GM21786 (cell line): Measurements from ENCODE around the gene PCSK6.
"Not testable (repeated sequence)": the region's sequence is repeated elsewhere in the genome, so short reads cannot be mapped to it uniquely, and the experiment has no call there.

Source experiments
- ATAC-seq: cut with Tn5 transposase; IDR thresholded peaks from one replicate; pipeline ENCODE4 v1.9.1; 2021; ENCODE audit not compliant: unreplicated experiment

PCSK6 gene

GRCh38 chr15:101463696-101464095, 25.8 kb downstream of the PCSK6 start:
- ATAC-seq = not testable (repeated sequence)

DNA sequence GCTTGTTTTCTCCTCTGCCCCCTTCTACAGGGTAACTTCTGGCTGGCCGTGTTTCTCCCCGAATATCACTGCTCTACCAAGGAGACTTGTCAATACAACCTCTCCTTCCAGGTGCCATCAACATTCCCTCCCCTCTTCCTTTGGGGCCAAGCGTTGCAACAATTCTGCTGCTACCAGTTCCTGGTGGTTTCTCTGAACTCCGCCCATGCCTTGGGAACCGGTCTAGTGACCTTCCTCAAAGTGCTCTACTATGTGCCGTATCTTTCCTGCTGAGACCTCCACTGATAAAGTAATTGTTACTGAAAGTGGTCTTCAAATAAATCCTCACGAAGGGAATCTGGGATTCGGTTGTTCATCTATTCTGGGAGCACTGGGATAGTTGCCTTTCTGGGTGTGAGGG, 26.2 kb downstream of the PCSK6 start:
- no peak for ATAC-seq

- ATAC-seq = no peak
These were observed 28.4 kb downstream of the PCSK6 start for GRCh38 chr15:101461097-101461496.

DNA sequence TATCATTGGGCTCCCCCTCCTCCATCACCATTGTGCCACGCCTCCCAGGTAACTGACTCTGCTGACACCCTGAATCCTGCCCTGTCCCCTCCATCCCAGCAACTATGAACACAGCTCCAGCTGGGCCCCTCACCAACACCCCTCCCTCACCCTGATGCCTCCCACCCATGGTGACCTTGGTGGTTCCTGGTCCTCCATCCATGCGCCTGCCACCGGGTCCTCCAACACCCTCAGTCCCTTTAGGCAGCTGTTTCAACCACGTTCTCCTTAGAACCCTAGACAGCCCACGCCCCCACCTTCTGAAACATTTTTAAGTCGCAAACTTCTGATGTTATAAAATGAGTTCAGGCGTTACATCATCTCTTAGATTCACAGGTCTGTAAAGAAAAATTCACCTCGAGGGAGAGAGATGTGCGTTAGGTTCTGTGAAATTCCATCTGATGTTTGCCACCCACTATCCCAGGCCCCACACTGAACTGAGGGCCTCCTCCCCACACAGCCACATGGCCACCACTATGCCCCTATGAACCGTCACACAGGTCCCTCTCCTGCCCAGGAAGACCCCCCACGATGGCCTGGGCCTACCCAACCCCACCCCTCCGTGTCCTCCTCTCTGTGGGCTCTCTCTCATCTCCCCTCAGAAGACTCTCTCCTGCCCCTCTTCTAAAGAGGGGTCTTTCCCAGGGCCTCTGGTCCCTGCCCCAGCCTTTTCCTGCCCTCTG, 29.8 kb downstream of the PCSK6 start:
- no peak for ATAC-seq

- ATAC-seq = no peak
These were observed 30.5 kb downstream of the PCSK6 start for GRCh38 chr15:101458908-101459578.

GRCh38 chr15:101458158-101458900, 31.2 kb downstream of the PCSK6 start:
- no peak for ATAC-seq

GRCh38 chr15:101457696-101458095, 31.8 kb downstream of the PCSK6 start:
- ATAC-seq = no peak

- no peak for ATAC-seq
These were observed 33.3 kb downstream of the PCSK6 start for GRCh38 chr15:101456057-101456739.

DNA sequence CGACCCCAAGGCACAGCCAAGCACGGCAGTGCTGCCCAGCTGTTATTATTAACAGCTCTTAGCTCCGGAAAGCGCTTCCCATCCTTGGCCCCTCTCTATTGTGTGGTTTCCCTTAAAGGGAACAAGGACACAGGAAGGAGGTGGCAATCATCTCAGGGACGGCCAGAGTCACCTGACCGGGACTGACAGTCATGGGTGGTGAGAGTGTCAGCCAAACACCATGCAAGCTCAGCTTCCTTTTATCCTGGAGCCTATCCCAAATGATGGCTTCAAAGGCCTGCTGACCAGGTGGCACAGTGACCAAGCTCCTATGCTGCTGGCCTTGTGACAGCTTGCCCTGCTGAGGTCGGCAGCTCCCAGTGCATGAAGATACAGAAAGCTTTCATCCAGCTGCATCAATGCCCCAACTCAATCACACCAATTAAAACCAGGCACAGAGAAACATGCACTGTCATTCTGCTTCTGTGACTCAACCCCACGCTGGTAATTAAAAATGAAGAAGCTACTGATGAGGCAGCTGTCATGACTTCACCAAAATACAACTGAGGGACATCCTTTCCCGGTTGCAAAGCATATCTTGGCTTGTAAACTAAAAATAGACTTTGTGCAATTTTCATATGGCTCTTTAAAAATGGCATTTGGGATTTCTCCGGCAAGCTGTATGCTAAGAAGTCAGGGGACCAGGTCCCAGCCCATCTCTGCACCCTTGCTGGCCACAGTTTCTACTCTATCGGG, 34.0 kb downstream of the PCSK6 start:
- ATAC-seq = no peak

DNA sequence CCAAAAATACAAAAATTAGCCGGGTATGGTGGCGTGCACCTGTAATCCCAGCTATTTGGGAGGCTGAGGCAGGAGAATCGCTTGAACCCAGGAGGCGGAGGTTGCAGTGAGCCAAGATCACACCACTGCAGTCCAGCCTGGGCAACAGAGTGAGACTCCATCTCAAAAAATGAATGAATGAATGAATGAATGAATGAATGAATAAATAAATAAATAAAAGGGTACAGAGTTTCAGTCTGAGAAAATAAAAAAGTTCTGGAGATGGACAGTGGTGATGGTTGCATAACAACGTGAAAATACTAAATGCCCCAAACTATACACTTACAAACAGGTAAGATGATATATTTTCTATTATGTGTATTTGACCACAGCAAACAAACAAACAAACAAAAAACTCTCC, 34.7 kb downstream of the PCSK6 start:
- not testable (repeated sequence) for ATAC-seq

GRCh38 chr15:101454365-101454764, 35.1 kb downstream of the PCSK6 start:
- ATAC-seq = no peak

DNA sequence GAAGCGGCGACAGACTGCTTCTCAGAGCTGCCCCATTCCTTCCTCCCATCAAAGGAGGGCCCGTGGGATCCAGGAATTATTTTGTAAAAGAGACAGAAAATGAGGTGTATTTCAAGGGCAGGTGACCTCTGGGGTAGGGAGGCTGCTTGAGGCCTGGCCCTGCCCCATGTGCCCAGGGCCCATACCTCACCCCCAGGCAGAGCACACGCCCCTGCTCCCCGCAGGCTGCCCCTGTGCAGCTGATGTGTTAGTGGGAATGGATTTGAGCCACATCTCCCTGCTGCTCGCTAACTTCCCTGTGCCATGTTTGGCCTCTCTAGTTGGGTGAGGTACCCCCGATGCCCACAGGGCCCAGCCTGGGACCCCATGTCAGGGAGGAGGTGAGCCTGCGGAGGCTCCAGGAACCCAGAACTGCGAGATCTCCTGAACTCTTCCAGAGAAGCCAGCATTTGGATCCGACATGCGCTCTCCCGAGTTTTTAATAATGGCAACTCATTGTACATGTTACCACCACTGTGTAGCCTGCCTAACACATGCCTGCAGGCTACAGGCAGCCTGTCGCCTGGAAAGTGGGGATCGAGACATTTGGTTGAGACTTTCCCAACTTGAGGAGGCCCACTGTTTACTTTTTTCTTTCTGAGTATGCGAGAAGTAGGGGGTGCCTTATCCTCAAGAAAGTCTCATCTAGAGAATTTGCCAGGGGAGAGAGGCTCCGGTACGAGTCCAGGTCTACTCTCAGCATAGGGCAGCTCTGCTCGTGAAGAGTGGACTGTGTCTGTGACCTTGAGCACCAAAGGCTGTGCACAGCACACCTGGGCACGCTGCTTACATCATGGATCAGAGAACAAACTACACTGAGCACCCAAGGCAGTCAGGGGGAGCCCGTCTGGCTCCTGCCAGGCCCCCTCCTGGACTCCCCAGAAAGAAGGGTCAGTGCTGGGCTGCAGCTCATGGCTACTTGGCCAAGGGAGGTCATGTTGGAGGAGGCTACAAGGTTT, 36.1 kb downstream of the PCSK6 start:
- no peak for ATAC-seq

- ATAC-seq = no peak
These were observed 36.9 kb downstream of the PCSK6 start for GRCh38 chr15:101452572-101452971.

DNA sequence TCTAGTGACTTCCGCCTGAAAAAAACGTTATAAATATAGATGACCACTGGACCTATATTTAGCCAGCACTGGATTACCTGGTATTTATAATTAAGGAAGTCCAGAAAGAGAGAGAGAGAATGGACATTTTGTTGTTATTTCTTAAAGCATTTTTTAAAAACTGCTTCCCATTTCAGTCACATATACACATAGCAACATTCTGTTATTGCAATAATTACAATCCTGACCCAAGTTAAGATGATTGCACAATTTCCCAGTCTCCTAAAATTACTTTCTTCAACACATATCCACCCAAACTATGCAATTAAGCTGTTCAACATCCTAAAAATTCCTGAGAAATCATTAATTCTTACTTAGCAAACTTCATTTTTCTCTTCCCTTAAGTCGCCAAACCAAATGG, 37.7 kb downstream of the PCSK6 start:
- ATAC-seq = no peak

DNA sequence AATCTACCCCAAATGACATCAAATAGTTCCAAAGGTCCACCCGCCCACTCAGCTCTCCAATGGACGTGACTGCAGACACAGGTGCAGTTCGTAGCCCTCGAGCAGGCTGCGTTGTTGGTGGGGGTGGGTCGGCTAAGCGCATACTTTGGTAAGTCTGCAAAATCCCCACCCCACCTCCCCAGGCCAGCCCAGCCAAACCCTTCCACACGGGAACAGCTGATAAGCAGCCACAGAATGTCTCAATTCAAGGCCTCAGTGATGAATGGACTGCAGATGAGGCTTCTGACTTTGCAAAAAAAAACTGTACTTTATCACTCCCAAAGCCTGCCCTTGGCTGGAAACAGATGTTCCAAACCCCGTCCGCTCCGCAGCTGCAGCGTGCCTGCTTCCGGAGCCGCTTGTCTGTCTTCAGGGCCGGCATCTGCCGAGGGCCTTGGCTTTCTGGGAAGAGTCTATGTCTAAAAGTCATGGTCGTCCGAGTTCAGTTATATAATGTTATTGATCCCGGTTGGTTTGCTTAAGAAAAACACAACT, 38.2 kb downstream of the PCSK6 start:
- ATAC-seq = no peak

DNA sequence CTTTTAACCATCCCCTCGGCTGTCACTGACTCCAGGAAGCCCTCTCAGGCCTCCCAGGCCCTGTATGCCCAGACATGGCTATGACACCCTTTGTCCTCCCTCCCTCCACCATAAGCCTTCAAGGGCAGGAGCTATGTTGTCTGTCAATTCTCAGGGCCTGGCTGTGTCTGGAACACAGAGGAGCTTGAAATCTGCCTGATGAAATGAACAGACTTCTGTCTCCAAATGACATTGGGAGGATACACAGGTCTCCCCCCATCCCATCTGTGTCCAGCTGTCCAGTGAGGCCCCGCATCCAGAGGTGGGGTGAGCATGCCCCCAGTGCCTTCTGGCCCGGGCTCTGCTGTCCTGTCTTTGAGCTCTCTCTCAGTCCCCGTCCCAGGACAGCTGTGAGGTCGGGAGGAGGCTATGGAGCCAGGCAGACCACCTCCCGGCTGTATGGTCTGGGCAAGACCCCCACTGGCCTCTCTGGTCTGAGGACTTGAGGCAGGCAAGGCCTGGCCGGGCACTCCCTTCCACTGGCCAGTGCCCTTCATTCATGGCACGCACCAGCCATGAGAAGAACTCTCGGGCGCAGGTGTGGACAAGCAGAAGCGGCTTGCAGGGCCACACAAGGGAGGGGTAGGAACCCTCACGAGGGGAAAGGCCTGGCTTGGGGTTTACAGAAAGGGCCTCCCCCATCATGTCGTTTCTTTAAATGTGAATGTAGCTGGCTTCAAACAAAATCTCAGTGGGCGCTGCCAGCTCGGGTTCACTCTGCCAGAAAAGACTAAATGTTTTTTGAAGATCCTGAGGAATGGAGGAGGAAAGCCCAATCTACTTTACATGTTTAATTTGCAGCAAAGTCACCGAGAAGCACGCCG, 38.9 kb downstream of the PCSK6 start:
- no peak for ATAC-seq

- no peak for ATAC-seq
These were observed 39.8 kb downstream of the PCSK6 start for GRCh38 chr15:101449471-101450402.
